Thyroid gland (tissue), 4 donors: ENCODE results near the gene DUSP15.

Experiments used
- CTCF ChIP-seq, 6 experiments: fragments of 200-600 bp in 3 of 6; fragments of 450-650 bp in 3 of 6; sonication (generic) in 3 of 6; IDR thresholded peaks; one replicate each; pipeline ENCODE4 v1.5.1; 2016 to 2019; ENCODE audit warnings: antibody characterized with exemption in 6 of 6, mild to moderate bottlenecking in 2 of 6, inconsistent platforms in 1 of 6, moderate library complexity in 1 of 6
- POLR2A ChIP-seq, 2 donors: fragments of 450-650 bp; IDR thresholded peaks; one replicate each; pipeline ENCODE4 v1.6.1; 2017; ENCODE audit warnings: antibody characterized with exemption in 2 of 2, mild to moderate bottlenecking in 2 of 2, moderate library complexity in 1 of 2

GRCh38 chr20:31861385-31862156 lies 8.8 kb downstream of the DUSP15 start:
- TF ChIP-seq CTCF (IDR thresholded peaks at IDR 0.05) (no peak), POLR2A (IDR thresholded peaks at IDR 0.05) (no peak)
